ENCODE results near the gene CALU. TPM values are rescaled to one million over a fixed set of nuclear protein-coding genes. Genes with fewer than 3 reads are reported as not detected.

The CALU gene
- total RNA-seq, 1 donor from 2014 or later: 210 TPM

GRCh38 chr7:128726059-128726736 lies 13.0 kb upstream of the CALU start:
- H3K4me3 ChIP-seq (ENCODE audit: low read depth, low read length): no peak overlapping the region
- H3K27me3 ChIP-seq (ENCODE audit: control insufficient read depth, insufficient read depth, low read length): no peaks in the 10 kb centered on the region
- H3K36me3 ChIP-seq (ENCODE audit: control insufficient read depth, insufficient read depth, low read length): no peaks in the 10 kb centered on the region
- TF ChIP-seq CTCF (IDR thresholded peaks at IDR 0.05; ENCODE audit: insufficient read depth, low read length, poor library complexity, severe bottlenecking): no peak
- DNase-seq (ENCODE audit: low read depth): no peak

GRCh38 chr7:128726737-128727072 lies 12.5 kb upstream of the CALU start:
- Histone ChIP-seq H3K4me3 (ENCODE audit: low read depth, low read length) (no peak overlapping the region), H3K36me3 (ENCODE audit: control insufficient read depth, insufficient read depth, low read length) (no peaks in the 10 kb centered on the region), H3K27me3 (ENCODE audit: control insufficient read depth, insufficient read depth, low read length) (no peaks in the 10 kb centered on the region)
- no peak for TF ChIP-seq CTCF (IDR thresholded peaks at IDR 0.05; ENCODE audit: insufficient read depth, low read length, poor library complexity, severe bottlenecking)
- DNase-seq (ENCODE audit: low read depth): no peak

DNA sequence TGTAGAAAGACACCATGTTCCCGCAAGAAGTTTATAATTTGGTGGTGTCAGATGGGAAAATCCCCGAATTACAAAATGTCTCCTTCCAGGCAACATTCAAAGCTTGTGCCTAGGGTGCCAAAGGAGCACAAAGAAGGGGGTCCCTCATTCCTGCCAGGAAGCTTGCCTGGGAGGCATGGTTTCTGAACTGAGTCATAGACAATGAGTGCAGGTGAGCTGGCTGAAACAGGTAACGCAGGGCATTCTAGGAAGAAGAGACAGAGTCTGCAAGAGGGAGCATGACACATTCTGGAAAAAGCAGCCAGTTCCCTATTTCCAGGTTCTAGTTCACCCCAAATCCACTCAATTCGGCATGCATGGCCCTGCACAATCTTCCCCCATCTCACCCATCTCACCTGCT lies 11.9 kb upstream of the CALU start:
- TF ChIP-seq CTCF (IDR thresholded peaks at IDR 0.05; ENCODE audit: insufficient read depth, low read length, poor library complexity, severe bottlenecking): no peak
- Histone ChIP-seq H3K4me3 (ENCODE audit: low read depth, low read length) (no peak overlapping the region), H3K36me3 (ENCODE audit: control insufficient read depth, insufficient read depth, low read length) (no peaks in the 10 kb centered on the region), H3K27me3 (ENCODE audit: control insufficient read depth, insufficient read depth, low read length) (no peaks in the 10 kb centered on the region)
- no peak for DNase-seq (ENCODE audit: low read depth)

DNA sequence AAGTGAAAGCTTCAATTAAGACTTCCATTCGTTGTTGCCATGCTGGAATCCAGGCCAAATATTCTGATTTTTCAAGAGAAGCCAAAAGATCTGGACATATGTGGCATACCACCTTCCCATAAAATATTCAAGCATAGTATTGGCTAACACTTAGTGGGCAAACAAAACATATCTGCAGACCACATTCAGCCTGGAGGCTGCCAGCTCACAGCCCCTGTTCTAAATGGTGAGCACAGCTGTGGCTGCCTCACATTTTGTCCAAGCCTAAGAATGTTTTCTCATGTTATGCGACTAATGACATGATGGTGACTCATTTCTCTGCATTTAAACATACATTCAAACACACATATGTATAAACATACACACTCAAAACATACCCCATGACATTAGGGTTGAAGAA lies 10.6 kb upstream of the CALU start:
- DNase-seq (ENCODE audit: low read depth): no peak
- Histone ChIP-seq H3K36me3 (ENCODE audit: control insufficient read depth, insufficient read depth, low read length) (no peaks in the 10 kb centered on the region), H3K27me3 (ENCODE audit: control insufficient read depth, insufficient read depth, low read length) (no peaks in the 10 kb centered on the region), H3K4me3 (ENCODE audit: low read depth, low read length) (no peak overlapping the region)
- no peak for TF ChIP-seq CTCF (IDR thresholded peaks at IDR 0.05; ENCODE audit: insufficient read depth, low read length, poor library complexity, severe bottlenecking)

DNA sequence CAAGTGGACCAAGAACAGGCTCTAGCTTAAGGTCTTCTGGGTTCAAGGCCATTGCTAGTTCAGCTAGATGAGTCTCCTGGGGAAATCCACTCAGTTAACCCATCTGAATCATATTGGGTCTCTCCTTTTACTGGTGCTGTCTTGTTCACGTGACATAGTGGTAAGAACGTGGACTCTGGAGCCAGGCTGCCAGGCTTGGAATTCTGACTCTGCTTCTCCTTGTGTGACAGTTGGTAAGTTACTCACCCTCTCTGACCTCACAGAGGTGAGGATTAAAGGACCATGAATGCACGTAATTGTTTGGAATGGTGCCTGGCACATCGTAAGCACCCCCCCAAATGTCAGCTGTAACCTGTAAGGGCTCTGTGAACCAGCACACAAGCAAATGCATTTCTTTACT lies 9.7 kb upstream of the CALU start:
- no peak for DNase-seq (ENCODE audit: low read depth)
- H3K27me3 ChIP-seq (ENCODE audit: control insufficient read depth, insufficient read depth, low read length): no peaks in the 10 kb centered on the region
- no peaks in the 10 kb centered on the region for H3K36me3 ChIP-seq (ENCODE audit: control insufficient read depth, insufficient read depth, low read length)
- H3K4me3 ChIP-seq (ENCODE audit: low read depth, low read length): no peak overlapping the region
- no peak for TF ChIP-seq CTCF (IDR thresholded peaks at IDR 0.05; ENCODE audit: insufficient read depth, low read length, poor library complexity, severe bottlenecking)

DNA sequence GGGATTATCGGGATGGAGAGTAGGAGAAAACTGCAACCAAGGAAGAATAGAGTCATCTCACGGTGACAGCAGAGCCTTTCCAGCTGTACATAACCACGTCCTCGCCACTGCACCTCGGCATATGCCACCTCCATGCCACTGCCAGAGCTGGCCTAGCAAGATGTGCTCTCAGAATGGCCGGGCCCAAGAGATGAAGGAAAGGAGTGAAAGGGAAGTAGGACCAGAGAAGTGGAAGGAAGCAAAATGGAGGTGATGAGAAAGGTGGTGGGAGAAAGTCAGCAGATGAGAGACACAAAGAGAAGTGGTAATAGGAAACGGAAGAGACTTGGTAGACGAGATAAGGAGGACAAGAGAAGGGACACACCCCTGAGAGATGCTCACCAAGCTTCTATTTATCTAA lies 8.0 kb upstream of the CALU start:
- DNase-seq (ENCODE audit: low read depth): no peak
- no peak for TF ChIP-seq CTCF (IDR thresholded peaks at IDR 0.05; ENCODE audit: insufficient read depth, low read length, poor library complexity, severe bottlenecking)

More for the DNA sequence above, 8.0 kb upstream of the CALU start:
- no peak overlapping the region for H3K4me3 ChIP-seq (ENCODE audit: low read depth, low read length)
- H3K36me3 ChIP-seq (ENCODE audit: control insufficient read depth, insufficient read depth, low read length): no peaks in the 10 kb centered on the region
- H3K27me3 ChIP-seq (ENCODE audit: control insufficient read depth, insufficient read depth, low read length): no peaks in the 10 kb centered on the region

All from kidney epithelial cell (primary cell).